ENCODE results near the gene AGPAT1. TPM values are rescaled to one million over a fixed set of nuclear protein-coding genes. Genes with fewer than 3 reads are reported as not detected.

Gene AGPAT1
- polyA plus RNA-seq, 1 experiment: 158 TPM

DNA sequence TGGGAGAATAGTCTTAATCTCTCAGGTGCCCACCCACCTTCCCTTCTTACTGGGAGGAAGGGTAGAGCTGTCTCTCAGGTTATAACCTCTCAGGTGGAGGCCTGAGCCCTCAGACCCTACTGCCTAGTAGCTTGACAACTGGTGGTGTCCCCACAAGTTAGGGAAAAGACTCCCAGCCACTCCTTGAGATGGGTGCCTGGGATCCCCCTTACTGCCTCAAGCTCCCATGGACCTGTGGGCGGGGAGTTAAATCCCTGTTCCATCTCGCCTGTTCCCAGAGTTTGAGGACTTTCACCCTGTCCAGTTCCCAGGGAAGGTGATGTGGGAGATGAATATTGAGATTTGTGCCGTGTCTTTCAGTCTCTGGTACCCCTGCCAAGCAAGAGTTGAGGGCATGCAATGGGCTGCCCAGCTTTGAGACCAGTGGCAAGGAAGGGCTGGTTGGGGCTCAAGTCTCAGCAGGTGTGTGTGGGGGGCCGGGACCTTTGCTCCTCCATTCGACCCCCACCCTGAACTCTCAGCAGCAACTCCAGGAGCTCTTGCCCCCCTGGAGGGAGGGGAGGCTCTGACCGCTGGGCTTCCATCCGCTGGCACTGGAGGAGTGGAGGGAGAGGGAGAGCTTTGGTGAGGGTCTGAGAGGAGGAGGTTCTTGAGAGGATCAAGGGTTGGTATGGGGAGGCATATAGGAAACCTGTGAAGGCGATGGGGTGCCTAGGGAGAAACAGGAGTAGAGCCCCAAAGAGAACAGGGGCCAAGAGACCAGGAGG, 15.2 kb upstream of the AGPAT1 start:
- no peaks in the 10 kb centered on the region for H3K27me3 ChIP-seq (ENCODE audit: control insufficient read depth, insufficient read depth, low read length)
- no peak for DNase-seq (ENCODE audit: low read depth)
- TF ChIP-seq, protein P1, sequence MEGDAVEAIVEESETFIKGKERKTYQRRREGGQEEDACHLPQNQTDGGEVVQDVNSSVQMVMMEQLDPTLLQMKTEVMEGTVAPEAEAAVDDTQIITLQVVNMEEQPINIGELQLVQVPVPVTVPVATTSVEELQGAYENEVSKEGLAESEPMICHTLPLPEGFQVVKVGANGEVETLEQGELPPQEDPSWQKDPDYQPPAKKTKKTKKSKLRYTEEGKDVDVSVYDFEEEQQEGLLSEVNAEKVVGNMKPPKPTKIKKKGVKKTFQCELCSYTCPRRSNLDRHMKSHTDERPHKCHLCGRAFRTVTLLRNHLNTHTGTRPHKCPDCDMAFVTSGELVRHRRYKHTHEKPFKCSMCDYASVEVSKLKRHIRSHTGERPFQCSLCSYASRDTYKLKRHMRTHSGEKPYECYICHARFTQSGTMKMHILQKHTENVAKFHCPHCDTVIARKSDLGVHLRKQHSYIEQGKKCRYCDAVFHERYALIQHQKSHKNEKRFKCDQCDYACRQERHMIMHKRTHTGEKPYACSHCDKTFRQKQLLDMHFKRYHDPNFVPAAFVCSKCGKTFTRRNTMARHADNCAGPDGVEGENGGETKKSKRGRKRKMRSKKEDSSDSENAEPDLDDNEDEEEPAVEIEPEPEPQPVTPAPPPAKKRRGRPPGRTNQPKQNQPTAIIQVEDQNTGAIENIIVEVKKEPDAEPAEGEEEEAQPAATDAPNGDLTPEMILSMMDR (IDR thresholded peaks at IDR 0.05; ENCODE audit: insufficient read depth, low read depth, low read length): no peak
- peaks cover 3% of the 10 kb centered on the region; the same call in 1 of the 2 replicates for H3K36me3 ChIP-seq (ENCODE audit: control insufficient read depth, insufficient read depth, low read length)
- ChIA-PET POLR2A (interaction anchor here (0.6 to 1.4 kb wide), 2 partner anchors 329 to 781 kb away, joined by 4 read pairs; partner anchors contain the start of gene NEU1), CTCF (interaction anchor here (0.6 to 2.1 kb wide), 2 partner anchors 14 to 562 kb away, joined by 3 to 7 read pairs; no protein-coding TSS in a partner anchor)
- peak overlapping the region; percentile 74 for H3K4me3 ChIP-seq (ENCODE audit: low read depth, low read length)

GRCh38 chr6:32190054-32190851, 14.4 kb upstream of the AGPAT1 start, which contains the start of gene PBX2:
Gene PBX2, minus strand, starts transcription at chr6:32190202. Its CDS starts 287 bp downstream, at chr6:32189915.
- DNase-seq (ENCODE audit: low read depth): peak; percentile 38
- Histone ChIP-seq H3K4me3 (ENCODE audit: low read depth, low read length) (peak within 1 kb of the TSS; percentile 74), H3K36me3 (ENCODE audit: control insufficient read depth, insufficient read depth, low read length) (peaks cover 3% of the 10 kb centered on the region; the same call in 1 of the 2 replicates), H3K27me3 (ENCODE audit: control insufficient read depth, insufficient read depth, low read length) (no peaks in the 10 kb centered on the region)
- CTCF ChIA-PET: interaction anchor here (0.6 to 2.1 kb wide), 3 partner anchors 13 to 561 kb away, joined by 3 to 8 read pairs (median 7); no protein-coding TSS in a partner anchor
- TF ChIP-seq, protein P1 (IDR thresholded peaks at IDR 0.05; ENCODE audit: insufficient read depth, low read depth, low read length): no peak
- POLR2A ChIA-PET: interaction anchor here (0.6 to 1.4 kb wide), 5 partner anchors 13 to 781 kb away, joined by 4 to 6 read pairs (median 4); partner anchors contain the start of gene NEU1

DNA sequence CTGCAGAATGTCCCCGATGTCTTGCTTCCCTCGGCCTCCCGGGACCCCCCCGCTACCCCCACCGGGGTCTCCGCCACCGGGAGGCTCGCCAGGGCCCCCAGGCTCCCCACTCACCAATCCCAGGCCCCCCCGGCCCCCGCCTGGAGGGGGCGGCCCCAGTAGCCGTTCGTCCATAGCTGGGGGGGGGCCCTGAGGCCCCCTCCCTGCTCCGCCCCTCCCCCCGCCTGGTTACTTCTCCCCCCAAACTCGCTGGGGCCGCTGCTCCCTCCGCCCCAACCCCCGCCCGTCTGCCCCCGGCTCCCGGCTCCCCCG, 13.8 kb upstream of the AGPAT1 start:
- Histone ChIP-seq H3K36me3 (ENCODE audit: control insufficient read depth, insufficient read depth, low read length) (peaks cover 3% of the 10 kb centered on the region; the same call in 1 of the 2 replicates), H3K27me3 (ENCODE audit: control insufficient read depth, insufficient read depth, low read length) (no peaks in the 10 kb centered on the region), H3K4me3 (ENCODE audit: low read depth, low read length) (peak overlapping the region; percentile 74)
- POLR2A ChIA-PET: interaction anchor here (0.8 kb wide), 1 partner anchor 12 kb away, joined by 6 read pairs; no protein-coding TSS in a partner anchor
- CTCF ChIA-PET: interaction anchor here (1.8 to 2.1 kb wide), 2 partner anchors 13 to 71 kb away, joined by 7 to 8 read pairs; no protein-coding TSS in a partner anchor
- DNase-seq (ENCODE audit: low read depth): no peak
- TF ChIP-seq, protein P1 (IDR thresholded peaks at IDR 0.05; ENCODE audit: insufficient read depth, low read depth, low read length): no peak

DNA sequence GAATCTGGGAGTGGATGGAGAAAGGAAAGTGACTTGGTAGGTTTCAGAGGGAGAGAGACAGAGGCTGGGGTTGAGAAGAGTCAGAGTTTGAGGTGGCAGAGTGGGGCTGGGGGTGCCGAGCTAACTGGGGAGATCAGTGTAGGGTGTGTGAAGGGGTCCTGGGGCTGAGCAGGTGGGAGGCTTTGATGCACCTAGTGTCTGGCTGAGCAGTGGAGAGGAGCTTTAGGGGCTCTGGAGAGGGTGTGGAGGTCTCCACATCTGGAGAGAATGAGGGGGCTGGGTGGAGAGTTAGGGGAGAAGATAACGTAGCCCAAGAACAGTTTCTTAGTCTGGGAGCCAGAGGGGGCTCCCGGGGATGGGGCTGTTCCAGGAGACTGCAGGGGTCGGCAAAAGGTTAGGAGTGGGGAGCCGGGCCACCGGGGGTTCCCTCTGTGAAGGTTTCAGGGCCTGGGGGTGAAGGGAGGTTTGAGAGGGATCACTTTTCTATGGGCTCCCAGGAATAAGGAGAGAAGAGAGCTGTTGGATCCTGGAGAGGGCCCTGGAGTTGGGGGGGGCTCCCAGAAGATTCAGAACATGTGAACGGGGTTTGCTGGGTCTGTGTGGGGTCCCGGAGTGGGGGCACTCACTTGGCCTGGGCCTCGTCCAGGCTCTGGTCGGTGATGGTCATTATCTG, 13.3 kb upstream of the AGPAT1 start:
- CTCF ChIA-PET: interaction anchor here (0.6 to 1.8 kb wide), 2 partner anchors 41 to 71 kb away, joined by 3 to 8 read pairs; no protein-coding TSS in a partner anchor
- POLR2A ChIA-PET: interaction anchor here (1.1 kb wide), 1 partner anchor 12 kb away, joined by 7 read pairs; no protein-coding TSS in a partner anchor
- TF ChIP-seq, protein P1 (IDR thresholded peaks at IDR 0.05; ENCODE audit: insufficient read depth, low read depth, low read length): no peak
- no peak for DNase-seq (ENCODE audit: low read depth)
- Histone ChIP-seq H3K4me3 (ENCODE audit: low read depth, low read length) (peak overlapping the region; percentile 74), H3K36me3 (ENCODE audit: control insufficient read depth, insufficient read depth, low read length) (peaks cover 3% of the 10 kb centered on the region; the same call in 1 of the 2 replicates), H3K27me3 (ENCODE audit: control insufficient read depth, insufficient read depth, low read length) (no peaks in the 10 kb centered on the region)

Data from BJ (cell line).